BLaER1 treated with 17β-estradiol and CSF1 and Interleukin-3, amounts not matched to agents 10 nM and 100 nM (cell line): ENCODE data around the gene SLC35E3.

Experiments
- H3K27ac ChIP-seq, 11 experiments: shearing (Covaris generic); formaldehyde crosslinking; 2 replicates each; pipeline ENCODE4 v1.8.1; 2022
- H3K27me3 ChIP-seq, 11 experiments: shearing (Covaris generic); formaldehyde crosslinking; 2 replicates each; pipeline ENCODE4 v1.8.1; 2022
- H3K36me3 ChIP-seq, 11 experiments: shearing (Covaris generic); formaldehyde crosslinking; 2 replicates each; pipeline ENCODE4 v1.8.1; 2022
- H3K4me1 ChIP-seq, 10 experiments: shearing (Covaris generic); formaldehyde crosslinking; 2 replicates each; pipeline ENCODE4 v1.8.1; 2022
- H3K4me2 ChIP-seq, 11 experiments: shearing (Covaris generic); formaldehyde crosslinking; 2 replicates each; pipeline ENCODE4 v1.8.1; 2022
- H3K4me3 ChIP-seq, 10 experiments: shearing (Covaris generic); formaldehyde crosslinking; 2 replicates each; pipeline ENCODE4 v1.8.1; 2022
- H3K9ac ChIP-seq, 11 experiments: shearing (Covaris generic); formaldehyde crosslinking; 2 replicates each; pipeline ENCODE4 v1.8.1; 2022
- H3K9me3 ChIP-seq, 11 experiments: shearing (Covaris generic); formaldehyde crosslinking; replicated peaks in 1 of 11; 2 replicates each; pipeline ENCODE4 v1.8.1; 2022
- H4K20me1 ChIP-seq, 11 experiments: shearing (Covaris generic); formaldehyde crosslinking; 2 replicates each; pipeline ENCODE4 v1.8.1; 2022
- Cebpa-rat ChIP-seq, 11 experiments: shearing (Covaris generic); IDR thresholded peaks; 2 replicates each; pipeline ENCODE4 v1.8.1; 2022

Gene SLC35E3

GRCh38 chr12:68749861-68750260, 3.9 kb downstream of the SLC35E3 start:
- H3K27ac ChIP-seq, result peak overlapping the region in 9 of 11 experiments; percentile 9 to 87 (median 43); a peak in 15 of 22 replicates

DNA sequence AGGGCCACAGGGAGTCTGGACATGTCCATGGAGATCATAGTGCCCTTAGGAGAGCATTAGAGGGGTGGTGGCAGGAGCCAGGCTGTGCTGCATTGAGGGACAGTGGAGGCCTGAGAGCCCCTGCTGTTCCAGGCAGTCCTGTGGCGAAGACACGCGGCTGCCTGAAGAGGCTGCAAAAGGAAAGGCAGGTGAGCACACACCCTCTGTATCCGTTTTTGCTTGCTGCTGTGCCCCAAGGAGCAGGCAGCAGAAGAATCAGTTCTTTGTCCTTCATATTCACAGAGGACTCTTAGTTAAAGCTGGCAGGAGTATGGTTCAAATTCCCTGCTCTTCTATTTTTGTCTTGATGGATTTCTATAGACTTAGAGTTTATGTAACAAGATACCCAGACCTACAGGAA, 4.5 kb downstream of the SLC35E3 start:
- peak overlapping the region in 8 of 11 experiments; percentile 18 to 92 (median 88); a peak in 10 of 22 replicates for H3K9ac ChIP-seq
- H3K4me1 ChIP-seq, result peaks cover 28 to 39% (median 32%) of the 10 kb centered on the region in 10 experiments
- no peak for TF ChIP-seq Cebpa-rat (IDR thresholded peaks at IDR 0.05)
- peaks cover 0 to 11% (median 0%) of the 10 kb centered on the region in 11 experiments; a peak in 5 of 22 replicates for H4K20me1 ChIP-seq
- H3K4me3 ChIP-seq, result peak overlapping the region in 9 of 10 experiments; percentile 14 to 95 (median 82); a peak in 12 of 20 replicates
- no peaks in the 10 kb centered on the region for H3K27me3 ChIP-seq
- peak overlapping the region; percentile 81 to 95 (median 87) for H3K4me2 ChIP-seq
- peak overlapping the region in 6 of 11 experiments; percentile 36 to 87 (median 64); a peak in 7 of 22 replicates for H3K27ac ChIP-seq
- peaks cover 0 to 7% (median 0%) of the 10 kb centered on the region in 11 experiments; a peak in 2 of 22 replicates for H3K9me3 ChIP-seq
- peaks cover 46 to 64% (median 54%) of the 10 kb centered on the region in 11 experiments for H3K36me3 ChIP-seq

More at GRCh38 chr12:68749861-68750260, 3.9 kb downstream of the SLC35E3 start:
- Histone ChIP-seq H3K9me3 (peaks cover 0 to 4% (median 0%) of the 10 kb centered on the region in 11 experiments; a peak in 2 of 22 replicates), H3K4me3 (peak overlapping the region; percentile 70 to 95 (median 84); a peak in 19 of 20 replicates), H4K20me1 (peaks cover 0 to 11% (median 0%) of the 10 kb centered on the region in 11 experiments; a peak in 5 of 22 replicates), H3K36me3 (peaks cover 40 to 59% (median 47%) of the 10 kb centered on the region in 11 experiments), H3K27me3 (no peaks in the 10 kb centered on the region), H3K4me1 (peaks cover 34 to 45% (median 38%) of the 10 kb centered on the region in 10 experiments), H3K9ac (peak overlapping the region; percentile 8 to 92 (median 82); a peak in 21 of 22 replicates), H3K4me2 (peak overlapping the region; percentile 81 to 95 (median 87))
- TF ChIP-seq Cebpa-rat (IDR thresholded peaks at IDR 0.05), result no peak

DNA sequence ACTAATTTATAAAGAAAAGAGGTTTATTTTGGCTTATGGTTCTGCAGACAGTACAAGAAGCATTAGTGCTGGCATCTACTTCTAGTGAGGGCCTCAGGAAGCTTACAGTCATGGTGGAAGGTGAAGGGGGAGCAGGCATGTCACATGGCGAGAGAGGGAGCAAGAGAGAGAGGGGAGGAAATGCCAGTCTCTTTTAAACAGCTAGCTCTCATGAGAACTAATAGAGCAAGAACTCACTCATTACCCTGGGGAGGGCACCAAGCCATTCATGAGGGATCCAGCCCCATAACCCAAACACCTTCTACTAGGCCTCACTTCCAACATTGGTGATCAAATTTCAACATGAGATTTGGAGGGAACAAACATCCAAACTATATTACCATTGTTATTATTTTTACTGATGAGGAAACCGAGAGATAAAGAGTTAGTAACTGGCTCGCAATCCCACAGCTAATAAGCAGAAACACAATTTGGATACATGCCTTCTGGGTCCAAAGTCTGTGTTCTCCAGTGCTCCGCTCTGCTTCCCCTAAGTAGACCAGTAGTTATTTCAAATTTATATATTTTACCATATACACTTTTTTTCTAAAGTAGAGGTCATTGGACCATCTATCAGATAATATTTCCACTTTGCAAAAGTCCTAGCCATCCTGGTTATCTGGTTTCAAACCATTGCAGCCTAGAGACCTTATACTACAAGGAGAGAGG, 9.7 kb downstream of the SLC35E3 start:
- Histone ChIP-seq H3K4me2 (no peak overlapping the region), H3K36me3 (peaks cover 92 to 100% (median 99%) of the 10 kb centered on the region in 11 experiments), H3K9ac (no peak overlapping the region), H3K4me1 (peaks cover 2 to 21% (median 9%) of the 10 kb centered on the region in 10 experiments; a peak in 18 of 20 replicates), H3K9me3 (peaks cover 0 to 8% (median 0%) of the 10 kb centered on the region in 11 experiments; a peak in 2 of 22 replicates), H3K4me3 (no peak overlapping the region), H4K20me1 (no peaks in the 10 kb centered on the region), H3K27ac (no peak overlapping the region), H3K27me3 (no peaks in the 10 kb centered on the region)
- no peak for TF ChIP-seq Cebpa-rat (IDR thresholded peaks at IDR 0.05)

- Histone ChIP-seq H3K4me3 (no peak overlapping the region), H3K27me3 (no peaks in the 10 kb centered on the region), H4K20me1 (no peaks in the 10 kb centered on the region), H3K36me3 (peaks cover 87 to 100% (median 99%) of the 10 kb centered on the region in 11 experiments), H3K4me2 (no peak overlapping the region), H3K27ac (no peak overlapping the region), H3K4me1 (peaks cover 15 to 35% (median 25%) of the 10 kb centered on the region in 10 experiments; a peak in 17 of 20 replicates), H3K9ac (no peak overlapping the region), H3K9me3 (peaks cover 0 to 8% (median 0%) of the 10 kb centered on the region in 11 experiments; a peak in 2 of 22 replicates)
- TF ChIP-seq Cebpa-rat (IDR thresholded peaks at IDR 0.05), result no peak
Observed at GRCh38 chr12:68759852-68760251, 13.9 kb downstream of the SLC35E3 start.

GRCh38 chr12:68760806-68761441, 14.9 kb downstream of the SLC35E3 start:
- H3K36me3 ChIP-seq, result peaks cover 76 to 100% (median 98%) of the 10 kb centered on the region in 11 experiments
- peak overlapping the region in 2 of 11 experiments; percentile 21 to 43; a peak in 3 of 22 replicates for H3K4me2 ChIP-seq
- H3K9ac ChIP-seq, result no peak overlapping the region
- no peaks in the 10 kb centered on the region for H4K20me1 ChIP-seq
- no peaks in the 10 kb centered on the region for H3K27me3 ChIP-seq
- H3K4me1 ChIP-seq, result peaks cover 15 to 35% (median 25%) of the 10 kb centered on the region in 10 experiments; a peak in 17 of 20 replicates
- H3K27ac ChIP-seq, result peak overlapping the region in 2 of 11 experiments; percentile 8; a peak in 1 of 22 replicates
- H3K4me3 ChIP-seq, result no peak overlapping the region
- H3K9me3 ChIP-seq, result no peaks in the 10 kb centered on the region
- TF ChIP-seq Cebpa-rat (IDR thresholded peaks at IDR 0.05), result no peak

- no peak for TF ChIP-seq Cebpa-rat (IDR thresholded peaks at IDR 0.05)
- peak overlapping the region in 3 of 11 experiments; percentile 20 to 43 (median 21); a peak in 6 of 22 replicates for H3K4me2 ChIP-seq
- peaks cover 15 to 35% (median 25%) of the 10 kb centered on the region in 10 experiments; a peak in 17 of 20 replicates for H3K4me1 ChIP-seq
- no peak overlapping the region for H3K4me3 ChIP-seq
- no peaks in the 10 kb centered on the region for H4K20me1 ChIP-seq
- H3K27ac ChIP-seq, result peak overlapping the region in 4 of 11 experiments; percentile 1 to 41 (median 8); a peak in 3 of 22 replicates
- H3K36me3 ChIP-seq, result peaks cover 71 to 100% (median 98%) of the 10 kb centered on the region in 11 experiments
- H3K27me3 ChIP-seq, result no peaks in the 10 kb centered on the region
- no peaks in the 10 kb centered on the region for H3K9me3 ChIP-seq
- H3K9ac ChIP-seq, result no peak overlapping the region
Observed at GRCh38 chr12:68761442-68761812, 15.5 kb downstream of the SLC35E3 start.

- no peaks in the 10 kb centered on the region for H4K20me1 ChIP-seq
- TF ChIP-seq Cebpa-rat (IDR thresholded peaks at IDR 0.05), result no peak
- peaks cover 15 to 35% (median 25%) of the 10 kb centered on the region in 10 experiments; a peak in 17 of 20 replicates for H3K4me1 ChIP-seq
- no peaks in the 10 kb centered on the region for H3K9me3 ChIP-seq
- no peak overlapping the region for H3K4me3 ChIP-seq
- H3K4me2 ChIP-seq, result peak overlapping the region in 5 of 11 experiments; percentile 20 to 43 (median 21); a peak in 9 of 22 replicates
- H3K36me3 ChIP-seq, result peaks cover 71 to 100% (median 98%) of the 10 kb centered on the region in 11 experiments
- no peak overlapping the region for H3K9ac ChIP-seq
- peak overlapping the region in 6 of 11 experiments; percentile 1 to 41 (median 16); a peak in 6 of 22 replicates for H3K27ac ChIP-seq
- H3K27me3 ChIP-seq, result no peaks in the 10 kb centered on the region
Observed at GRCh38 chr12:68761901-68762630, 16.1 kb downstream of the SLC35E3 start.

DNA sequence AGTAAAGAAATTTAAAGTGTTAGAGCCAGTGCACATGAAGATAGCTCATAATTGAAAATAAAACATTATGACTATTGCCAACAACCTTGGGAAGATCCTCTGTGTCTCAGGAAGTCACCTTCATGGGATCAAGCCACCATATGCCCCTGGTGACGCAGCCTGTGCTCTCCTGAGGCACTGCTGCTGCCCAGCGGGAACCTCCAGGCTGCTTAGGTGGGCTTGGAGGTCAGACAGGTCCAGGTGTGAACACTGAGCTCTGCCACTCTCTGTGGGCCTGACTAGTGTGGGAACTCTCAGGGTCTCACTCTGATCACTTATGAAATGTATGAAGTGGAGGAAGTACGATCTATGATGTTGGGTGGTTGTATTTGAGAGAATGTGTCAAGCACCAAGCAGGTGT, 16.7 kb downstream of the SLC35E3 start:
- H3K9ac ChIP-seq, result no peak overlapping the region
- H3K27ac ChIP-seq, result peak overlapping the region in 2 of 11 experiments; percentile 15 to 29; a peak in 2 of 22 replicates
- peaks cover 15 to 35% (median 25%) of the 10 kb centered on the region in 10 experiments; a peak in 17 of 20 replicates for H3K4me1 ChIP-seq
- peaks cover 71 to 100% (median 98%) of the 10 kb centered on the region in 11 experiments for H3K36me3 ChIP-seq
- no peaks in the 10 kb centered on the region for H3K27me3 ChIP-seq
- TF ChIP-seq Cebpa-rat (IDR thresholded peaks at IDR 0.05), result no peak
- H3K9me3 ChIP-seq, result no peaks in the 10 kb centered on the region
- no peak overlapping the region for H3K4me3 ChIP-seq
- H3K4me2 ChIP-seq, result no peak overlapping the region; a peak in 2 of 22 replicates
- H4K20me1 ChIP-seq, result no peaks in the 10 kb centered on the region
